Brain pericyte (primary cell): ENCODE results near the gene CBL.
A peak's percentile ranks its signal among the peaks of the same experiment; 100 is the strongest.
"Not testable (repeated sequence)": the region's sequence is repeated elsewhere in the genome, so short reads cannot be mapped to it uniquely, and the experiment has no call there.

Source experiments
- DNase-seq: peaks from one replicate; pipeline ENCODE4 v3.0.0-alpha.2; 2012; ENCODE audit warnings: low read depth, low spot score

CBL gene

DNA sequence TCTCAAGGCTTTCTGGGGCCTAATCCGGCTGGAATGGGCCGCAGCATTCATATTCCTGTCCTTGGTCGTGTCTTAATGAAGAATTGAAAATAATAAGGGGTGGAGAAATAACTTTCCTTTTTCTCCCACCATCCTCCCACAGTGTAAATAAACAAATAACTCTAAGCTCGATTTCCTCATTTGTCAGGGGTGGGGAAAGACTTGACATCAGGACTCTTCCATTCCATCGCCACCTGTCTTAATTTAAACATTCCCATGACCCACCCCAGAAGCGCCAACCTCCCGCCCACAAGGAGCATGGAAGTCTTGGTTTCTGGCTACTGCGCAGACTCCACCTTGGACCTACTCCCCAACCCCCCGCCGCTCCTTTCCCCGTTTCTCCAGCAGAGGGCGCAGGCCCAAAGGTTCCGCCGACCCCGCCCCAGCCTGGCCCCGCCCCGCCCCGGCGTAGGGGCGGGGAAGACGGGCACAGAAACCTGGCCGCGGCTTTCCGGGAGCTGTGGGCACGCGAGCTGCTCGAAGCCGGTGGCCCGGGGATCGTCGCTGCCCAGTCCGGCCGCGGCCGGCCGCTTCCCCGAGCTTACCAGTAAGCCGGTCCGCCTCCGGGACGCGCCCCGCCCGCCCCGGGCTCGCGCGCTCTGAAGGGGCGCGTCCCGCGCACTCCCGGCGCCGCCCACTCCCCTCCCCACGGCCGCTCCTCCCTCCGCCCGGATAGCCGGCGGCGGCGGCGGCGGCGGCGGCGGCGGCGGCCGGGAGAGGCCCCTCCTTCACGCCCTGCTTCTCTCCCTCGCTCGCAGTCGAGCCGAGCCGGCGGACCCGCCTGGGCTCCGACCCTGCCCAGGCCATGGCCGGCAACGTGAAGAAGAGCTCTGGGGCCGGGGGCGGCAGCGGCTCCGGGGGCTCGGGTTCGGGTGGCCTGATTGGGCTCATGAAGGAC, at the start of gene CBL:
Gene CBL, plus strand, starts transcription at position 766 of the 937 bp plus-strand sequence. Its CDS starts 79 bp downstream, at position 845.
- DNase-seq: peak; percentile 72

DNA sequence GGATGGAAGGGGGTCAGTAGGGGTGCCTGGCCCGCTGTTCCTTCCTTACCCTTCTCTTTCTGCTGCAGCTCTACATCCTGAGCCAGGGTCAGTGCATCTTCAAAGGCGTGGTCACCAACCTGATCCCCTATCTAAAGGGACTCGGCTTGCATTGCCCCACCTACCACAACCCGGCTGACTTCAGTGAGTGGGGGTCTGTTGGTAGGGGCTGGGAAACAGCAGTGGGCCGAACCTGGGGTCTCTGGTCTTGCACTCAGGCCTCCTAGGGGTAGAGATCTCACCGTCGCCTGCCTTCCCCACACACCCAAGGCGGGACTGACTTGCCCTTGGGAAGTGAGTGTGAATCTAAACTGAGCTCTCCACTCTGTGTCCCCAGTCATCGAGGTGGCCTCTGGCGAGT, 49.6 kb upstream of the CBL start:
- DNase-seq: no peak

DNA sequence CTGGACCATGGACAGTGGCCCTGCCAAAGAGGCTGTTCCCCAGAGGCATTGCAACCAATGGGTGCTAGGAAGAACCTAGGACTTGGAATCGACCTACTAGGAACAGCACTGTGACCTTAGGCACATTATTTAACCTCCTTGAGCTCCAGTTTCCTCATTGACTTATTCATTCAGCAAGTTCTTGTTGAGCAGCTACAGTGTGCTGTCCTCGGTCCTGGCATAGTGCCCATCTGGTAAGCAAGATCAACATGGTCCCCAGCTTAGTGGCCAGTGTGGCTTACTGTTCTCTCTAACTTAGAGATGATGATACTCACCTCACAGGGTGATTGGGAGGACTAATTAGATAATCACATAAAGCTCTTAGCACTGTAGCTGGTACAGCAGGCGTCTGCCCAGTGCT, 49.1 kb upstream of the CBL start:
- no peak for DNase-seq

DNA sequence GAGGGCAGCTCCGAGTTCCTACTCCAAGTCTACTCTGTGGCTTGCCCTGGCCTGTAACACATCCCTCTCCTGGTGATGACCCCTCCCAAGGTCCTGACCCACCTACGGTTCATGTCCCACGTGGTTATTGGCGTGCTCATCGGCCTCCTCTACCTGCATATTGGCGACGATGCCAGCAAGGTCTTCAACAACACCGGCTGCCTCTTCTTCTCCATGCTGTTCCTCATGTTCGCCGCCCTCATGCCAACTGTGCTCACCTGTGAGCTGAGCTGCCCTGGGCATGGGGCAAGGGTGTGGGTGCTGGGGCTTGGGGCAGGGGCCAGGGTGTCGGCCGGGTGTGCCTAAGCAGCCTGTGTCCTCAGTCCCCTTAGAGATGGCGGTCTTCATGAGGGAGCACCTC, 47.7 kb upstream of the CBL start:
- DNase-seq: no peak

DNA sequence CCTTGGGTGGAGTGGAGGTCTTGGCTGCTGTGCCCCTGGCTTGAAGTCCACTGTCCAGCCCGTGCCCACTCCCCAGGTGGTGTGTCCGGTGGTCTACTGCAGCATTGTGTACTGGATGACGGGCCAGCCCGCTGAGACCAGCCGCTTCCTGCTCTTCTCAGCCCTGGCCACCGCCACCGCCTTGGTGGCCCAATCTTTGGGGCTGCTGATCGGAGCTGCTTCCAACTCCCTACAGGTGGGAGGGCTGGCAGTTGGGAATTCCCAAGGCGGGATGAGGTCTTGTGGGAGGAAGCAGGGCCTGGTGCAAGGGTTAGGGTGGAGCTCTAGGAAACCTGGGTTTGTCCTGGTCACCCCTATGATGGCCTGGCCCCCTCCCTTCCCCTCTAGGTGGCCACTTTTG, 46.0 kb upstream of the CBL start:
- DNase-seq: no peak

DNA sequence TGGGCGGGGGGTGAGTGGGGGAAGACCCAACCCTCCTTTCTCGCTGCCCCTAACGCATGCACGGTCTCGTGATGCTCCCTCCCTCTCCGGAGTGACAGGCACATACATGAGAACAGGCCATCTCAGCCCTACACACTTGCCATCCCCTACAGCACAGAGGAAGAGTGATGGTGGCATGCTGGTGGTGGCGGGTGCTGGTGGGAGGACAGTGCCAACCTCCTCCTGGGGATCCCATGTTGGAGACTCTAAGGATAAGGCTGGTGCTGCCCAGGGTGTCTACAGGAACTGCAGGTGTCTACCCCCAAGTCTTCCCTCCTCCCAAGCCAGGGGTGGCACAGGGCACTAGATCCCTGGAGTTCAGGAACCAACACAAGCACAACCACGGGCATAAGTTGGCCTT, 44.3 kb upstream of the CBL start:
- no peak for DNase-seq

DNA sequence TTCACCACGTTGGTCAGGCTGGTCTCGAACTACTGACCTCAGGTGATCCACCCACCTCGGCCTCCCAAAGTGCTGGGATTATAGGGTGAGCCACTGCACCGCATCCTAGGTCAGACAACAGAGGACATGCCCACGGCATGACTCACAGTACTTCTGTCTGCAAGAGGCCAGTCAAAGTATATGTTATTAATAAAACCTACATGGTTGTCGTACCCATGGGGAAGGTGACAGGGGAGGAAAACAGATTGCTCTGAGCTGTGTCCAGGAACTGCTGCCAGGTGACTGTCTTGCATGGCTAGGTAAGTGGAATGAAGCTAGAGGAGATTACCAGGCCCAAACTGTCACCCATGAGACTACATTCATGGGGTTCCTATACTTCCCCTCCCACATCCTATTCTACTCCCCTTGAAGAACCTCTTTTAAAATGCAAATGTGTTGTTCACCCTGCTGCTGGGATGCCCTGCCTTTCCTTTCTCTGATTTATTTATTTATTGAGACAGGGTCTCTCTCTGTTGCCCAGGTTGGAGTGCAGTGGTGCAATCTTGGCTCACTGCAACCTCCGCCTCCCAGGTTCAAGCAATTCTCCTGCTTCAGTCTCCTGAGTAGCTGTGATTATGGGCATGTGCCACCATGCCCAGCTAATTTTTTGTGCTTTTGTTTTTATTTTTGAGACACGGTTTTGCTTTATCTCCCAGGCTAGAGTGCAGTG, 39.6 kb upstream of the CBL start:
- DNase-seq: no peak

DNA sequence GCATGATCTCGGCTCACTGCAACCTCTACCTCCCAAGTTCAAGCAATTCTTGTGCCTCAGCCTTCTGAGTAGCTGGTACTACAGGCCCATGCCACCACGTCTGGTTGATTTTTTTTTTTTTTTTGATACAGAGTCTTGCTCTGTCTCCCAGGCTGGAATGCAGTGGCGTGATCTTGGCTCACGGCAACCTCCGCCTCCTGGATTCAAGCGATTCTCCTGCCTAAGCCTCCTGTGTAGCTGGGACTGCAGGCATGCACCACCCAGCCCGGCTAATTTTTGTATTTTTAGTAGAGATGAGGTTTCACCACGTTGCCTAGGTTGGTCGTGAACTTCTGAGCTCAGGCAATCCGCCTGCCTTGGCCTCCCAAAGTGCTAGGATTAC, 39.1 kb upstream of the CBL start:
- DNase-seq: not testable (repeated sequence)

DNA sequence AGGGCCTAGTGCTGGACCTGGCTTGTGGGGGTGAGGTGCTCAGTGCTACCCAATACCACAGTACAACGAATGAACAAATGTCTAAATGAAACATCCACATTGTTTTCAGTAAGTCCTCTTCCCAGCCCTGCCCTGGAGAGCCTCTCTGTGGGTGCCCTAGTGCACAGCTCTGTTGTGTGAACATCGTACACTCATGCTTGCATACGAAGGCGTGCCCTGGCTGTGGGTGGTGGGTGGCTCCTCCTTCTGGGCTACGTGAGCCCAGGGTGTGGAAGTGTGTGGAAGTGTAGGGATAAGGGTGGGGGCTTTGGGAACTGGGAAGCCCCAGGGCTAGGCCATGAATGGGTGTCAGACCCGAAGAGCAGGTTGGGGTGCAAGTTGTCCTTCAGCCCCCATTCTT, 38.2 kb upstream of the CBL start:
- DNase-seq: no peak

DNA sequence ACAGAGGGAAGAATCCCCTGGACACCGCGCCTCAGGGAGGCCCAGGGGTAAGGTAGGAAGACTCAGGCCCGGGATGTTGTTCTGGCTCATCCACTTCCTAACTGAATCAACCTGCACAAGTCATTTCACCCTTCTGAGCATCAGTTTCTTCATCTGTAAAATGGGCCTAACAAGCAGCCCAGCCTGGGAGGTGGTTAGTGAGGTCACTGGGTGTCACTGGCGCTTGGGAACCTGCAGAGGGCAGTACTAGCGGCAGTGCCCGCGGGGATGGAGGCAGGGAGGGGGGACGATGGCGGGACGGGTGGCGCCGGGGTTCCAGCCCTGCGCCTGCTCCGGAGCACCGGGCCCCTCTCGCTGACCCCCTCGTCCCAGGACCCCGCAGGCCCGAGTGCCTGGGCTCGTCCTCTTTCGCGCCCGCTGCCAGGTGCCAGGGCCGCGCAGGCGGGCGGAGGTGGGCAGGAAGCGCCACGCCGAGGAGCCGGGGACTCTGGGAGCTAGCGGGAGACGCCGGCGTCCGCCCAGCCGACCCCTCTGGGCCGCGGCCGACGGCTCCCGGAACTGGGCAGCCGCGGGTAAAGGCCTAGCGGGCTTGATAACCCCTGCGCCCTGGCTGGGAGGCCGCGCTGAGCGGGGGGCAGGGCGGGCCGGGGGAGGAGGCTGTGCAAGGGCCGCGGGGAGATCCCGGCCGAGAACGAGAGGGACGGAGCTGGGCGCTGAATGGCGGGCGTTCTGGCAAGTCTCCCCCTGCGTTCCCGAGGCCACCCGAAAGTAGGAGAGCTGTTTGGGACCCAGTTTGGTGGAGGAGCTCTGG, 37.5 kb upstream of the CBL start, which contains the start of gene NLRX1:
Gene NLRX1, plus strand, starts transcription at position 255 of the 811 bp plus-strand sequence. CDS start 2,679 bp downstream, outside the sequence.
- DNase-seq: no peak

DNA sequence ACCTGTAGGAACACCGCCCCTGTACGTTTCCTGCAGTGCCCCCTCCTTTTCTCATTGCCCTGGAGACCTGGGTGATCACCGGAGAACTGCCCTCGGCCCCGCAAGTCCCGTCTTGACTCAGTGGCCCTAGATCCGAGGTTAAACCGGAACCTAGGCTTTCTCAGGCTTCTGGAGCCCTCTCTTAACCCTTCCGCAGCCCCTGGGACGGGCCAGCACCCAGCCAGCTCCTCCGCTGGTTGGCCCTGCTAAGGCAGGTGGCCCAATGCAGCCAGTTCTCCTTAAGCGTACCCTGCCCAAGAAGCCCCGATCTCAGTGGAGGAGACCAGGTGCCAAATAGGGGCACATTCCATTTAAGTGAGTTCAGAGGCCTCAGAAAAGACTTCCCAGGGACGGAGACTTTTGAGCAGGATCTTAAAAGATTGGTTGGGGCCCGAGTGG, 36.8 kb upstream of the CBL start:
- no peak for DNase-seq

DNA sequence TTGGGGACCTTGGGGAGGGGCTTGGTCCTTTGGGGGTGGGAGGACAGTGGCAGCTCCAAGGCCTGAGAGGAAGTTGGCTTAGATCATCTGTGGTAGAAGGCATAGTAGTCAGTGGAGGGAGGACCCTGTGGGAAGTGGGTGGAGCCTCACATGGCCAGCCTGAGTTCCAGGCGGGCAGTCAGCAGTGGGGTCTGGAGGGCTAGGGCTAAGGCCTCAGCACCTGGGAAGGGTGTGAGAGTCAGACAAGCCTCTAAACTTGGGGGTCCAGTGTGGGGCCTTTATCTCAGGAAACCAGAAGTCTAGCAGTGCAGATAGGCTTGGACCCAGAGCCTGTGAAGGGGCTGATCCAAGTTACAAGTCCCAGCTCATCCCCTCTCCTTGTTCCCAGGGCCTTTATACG, 33.6 kb upstream of the CBL start:
- no peak for DNase-seq

DNA sequence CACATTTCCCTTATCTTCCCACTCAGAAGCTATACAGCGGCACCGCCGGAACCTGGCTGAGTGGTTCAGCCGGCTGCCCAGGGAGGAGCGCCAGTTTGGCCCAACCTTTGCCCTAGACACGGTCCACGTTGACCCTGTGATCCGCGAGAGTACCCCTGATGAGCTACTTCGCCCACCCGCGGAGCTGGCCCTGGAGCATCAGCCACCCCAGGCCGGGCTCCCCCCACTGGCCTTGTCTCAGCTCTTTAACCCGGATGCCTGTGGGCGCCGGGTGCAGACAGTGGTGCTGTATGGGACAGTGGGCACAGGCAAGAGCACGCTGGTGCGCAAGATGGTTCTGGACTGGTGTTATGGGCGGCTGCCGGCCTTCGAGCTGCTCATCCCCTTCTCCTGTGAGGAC, 32.7 kb upstream of the CBL start:
- DNase-seq: no peak

DNA sequence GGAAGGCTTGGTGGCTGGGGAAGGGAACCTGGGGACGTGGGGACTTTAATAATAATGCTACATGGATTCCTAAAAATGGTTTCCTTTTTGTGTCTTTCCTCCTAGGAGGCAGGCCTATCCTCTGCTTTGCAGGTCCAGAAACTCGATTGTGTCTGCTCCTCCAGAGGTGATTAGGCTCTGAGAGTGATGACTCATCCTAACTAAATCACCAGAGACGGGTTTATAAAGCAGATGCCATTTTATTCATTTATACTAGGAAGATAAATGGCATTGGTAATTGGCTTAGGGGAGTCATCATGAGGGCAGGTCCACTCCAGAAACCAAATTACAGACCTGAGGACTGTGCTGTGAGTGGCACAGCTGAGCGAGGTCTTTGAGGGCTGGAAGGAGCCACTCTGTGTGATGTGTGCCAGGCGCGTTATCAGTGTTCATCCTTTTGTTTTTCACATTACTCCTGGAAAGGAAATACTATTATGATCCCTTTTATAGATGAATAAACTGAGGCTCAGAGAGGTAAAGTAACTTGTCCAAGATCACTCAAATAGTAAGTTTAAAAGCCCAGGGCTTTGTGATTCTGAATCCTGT, 30.6 kb upstream of the CBL start:
- DNase-seq: no peak

DNA sequence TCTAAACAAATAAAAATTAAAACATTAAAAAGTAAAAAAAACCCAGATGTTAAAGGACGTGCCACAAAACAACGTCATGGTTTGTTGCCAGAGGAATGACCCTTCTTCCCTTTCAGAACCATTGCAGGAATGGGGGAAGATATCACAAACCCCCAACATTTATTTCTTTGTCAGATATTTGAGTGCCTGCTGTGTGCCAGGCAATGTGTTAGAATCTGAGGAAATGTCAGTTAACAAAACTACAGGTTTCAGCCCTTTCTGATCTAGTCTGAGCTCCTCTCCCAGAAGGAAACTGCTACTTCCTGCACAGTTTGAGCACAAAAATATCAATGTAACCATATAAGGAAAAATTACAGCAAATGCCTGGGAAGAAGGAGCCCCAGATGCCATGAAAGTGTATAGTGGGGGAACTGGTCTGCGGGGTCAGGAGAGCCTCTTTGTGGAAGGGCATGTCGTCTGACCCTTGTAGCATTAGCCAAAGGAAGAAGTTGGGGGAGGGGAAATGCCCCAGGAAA, 27.9 kb upstream of the CBL start:
- no peak for DNase-seq

DNA sequence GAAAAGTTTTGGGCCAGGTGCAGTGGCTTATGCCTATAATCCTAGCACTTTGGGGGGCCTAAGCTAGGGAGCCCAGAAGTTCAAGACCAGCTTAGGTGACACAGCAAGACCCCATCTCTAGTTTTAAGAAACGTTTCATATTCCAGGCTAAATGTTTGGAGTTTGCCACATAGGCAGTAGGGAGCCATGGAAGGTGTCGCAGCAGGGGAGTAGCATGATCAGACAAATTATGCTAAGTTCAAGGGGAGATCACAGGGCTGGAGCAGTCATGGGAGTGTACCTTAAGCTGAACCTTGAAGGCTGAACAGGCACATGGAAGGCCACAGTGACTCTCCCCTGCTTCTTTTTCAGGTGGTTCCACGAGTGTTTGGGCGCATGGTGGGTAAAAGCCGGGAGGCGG, 26.8 kb upstream of the CBL start:
- DNase-seq: no peak

DNA sequence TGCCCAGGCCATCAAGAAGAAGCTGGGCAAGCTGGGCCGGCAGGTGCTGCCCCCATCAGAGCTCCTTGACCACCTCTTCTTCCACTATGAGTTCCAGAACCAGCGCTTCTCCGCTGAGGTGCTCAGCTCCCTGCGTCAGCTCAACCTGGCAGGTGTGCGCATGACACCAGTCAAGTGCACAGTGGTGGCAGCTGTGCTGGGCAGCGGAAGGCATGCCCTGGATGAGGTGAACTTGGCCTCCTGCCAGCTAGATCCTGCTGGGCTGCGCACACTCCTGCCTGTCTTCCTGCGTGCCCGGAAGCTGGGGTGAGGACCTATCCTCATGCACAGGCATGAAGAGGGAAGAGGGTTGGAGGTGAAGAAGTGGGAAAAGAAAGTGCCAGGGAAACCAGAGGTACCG, 26.2 kb upstream of the CBL start:
- DNase-seq: no peak

DNA sequence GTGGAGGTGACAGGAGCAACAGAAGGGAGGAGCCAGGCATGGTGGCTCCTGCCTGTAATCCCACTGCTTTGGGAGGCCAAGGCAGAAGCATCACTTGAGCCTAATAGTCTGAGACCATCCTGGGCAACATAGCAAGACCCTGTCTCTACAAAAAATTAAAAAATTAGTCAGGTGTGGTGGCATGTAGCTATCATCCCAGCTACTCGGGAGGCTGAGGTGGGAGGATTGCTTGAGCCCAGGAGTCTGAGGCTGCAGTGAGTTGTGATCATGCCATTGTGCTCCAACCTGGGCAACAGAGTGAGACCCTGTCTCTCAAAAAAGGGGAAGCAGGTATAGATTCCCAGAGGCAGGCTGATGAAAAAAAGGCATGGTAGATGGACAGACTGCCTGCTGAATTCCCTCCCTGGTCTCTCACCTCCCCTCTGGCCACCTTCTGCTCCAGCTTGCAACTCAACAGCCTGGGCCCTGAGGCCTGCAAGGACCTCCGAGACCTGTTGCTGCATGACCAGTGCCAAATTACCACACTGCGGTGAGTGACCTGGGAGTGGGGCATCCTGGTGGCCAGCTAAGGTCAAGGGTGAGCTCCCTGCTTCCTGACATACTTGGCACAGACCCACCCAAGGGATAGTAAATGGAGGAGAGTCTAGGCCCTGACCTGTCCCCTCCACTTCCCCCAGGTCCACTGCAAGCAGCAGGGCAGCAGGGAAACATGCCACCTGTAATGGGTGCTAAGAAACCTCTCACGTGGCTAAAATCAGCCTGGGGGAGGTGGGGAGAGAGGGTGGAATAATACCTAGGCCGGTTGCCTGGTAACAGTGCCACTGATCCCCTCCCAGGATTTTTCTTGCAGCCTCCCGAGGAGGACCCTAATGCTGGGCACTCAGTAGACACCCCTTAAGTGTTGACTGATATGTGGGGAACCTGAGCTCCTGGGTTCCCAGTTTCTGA, 25.1 kb upstream of the CBL start:
- DNase-seq: no peak

DNA sequence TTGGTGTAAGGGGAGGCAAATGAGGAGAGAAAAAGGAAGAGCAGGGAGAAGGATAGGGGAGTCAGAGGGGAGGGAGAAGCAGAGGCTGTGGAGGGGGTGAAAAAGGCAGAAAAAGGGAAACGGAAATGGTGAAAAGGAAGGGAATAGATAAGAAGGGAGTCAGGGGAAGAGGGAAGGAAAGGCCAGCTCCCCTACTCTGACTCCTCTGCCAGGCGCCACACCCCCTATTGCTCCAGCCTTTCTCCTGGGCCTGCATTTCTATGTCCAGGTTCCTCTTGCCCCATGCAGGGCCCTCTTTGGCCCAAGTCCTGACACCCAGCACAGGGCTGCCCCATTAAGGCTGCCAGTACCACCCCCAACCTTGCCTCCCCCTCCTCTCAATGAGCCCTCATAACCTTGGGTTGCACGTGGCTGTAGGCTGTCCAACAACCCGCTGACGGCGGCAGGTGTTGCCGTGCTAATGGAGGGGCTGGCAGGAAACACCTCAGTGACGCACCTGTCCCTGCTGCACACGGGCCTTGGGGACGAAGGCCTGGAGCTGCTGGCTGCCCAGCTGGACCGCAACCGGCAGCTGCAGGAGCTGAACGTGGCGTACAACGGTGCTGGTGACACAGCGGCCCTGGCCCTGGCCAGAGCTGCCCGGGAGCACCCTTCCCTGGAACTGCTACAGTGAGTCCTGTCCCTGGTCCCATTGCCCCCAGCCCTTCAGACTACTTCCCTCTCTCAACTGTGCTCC, 24.3 kb upstream of the CBL start:
- no peak for DNase-seq

DNA sequence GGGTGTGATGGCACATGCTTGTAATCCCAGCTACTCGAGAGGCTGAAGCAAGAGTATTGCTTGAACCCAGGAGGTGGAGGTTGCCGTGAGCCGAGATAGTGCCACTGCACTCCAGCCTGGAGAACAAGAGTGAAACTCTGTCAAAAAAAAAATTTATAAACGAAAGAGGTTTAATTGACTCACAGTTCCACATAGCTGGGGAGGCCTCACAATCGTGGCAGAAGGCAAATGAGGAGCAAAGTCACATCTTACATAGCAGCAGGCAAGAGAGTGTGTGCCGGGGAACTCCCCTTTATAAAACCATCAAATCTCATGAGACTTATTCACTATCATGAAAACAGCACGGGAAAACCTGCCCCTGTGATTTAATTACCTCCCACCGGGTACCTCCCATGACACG, 21.7 kb upstream of the CBL start:
- not testable (repeated sequence) for DNase-seq
